HG03469 (cell line): ENCODE results near the gene BRD4.

Experiments
- ATAC-seq: cut with Tn5 transposase; IDR thresholded peaks from one replicate; pipeline ENCODE4 v1.9.1; 2021; ENCODE audit warnings: mild to moderate bottlenecking, moderate library complexity, moderate number of reproducible peaks; ENCODE audit not compliant: unreplicated experiment

Gene BRD4

DNA sequence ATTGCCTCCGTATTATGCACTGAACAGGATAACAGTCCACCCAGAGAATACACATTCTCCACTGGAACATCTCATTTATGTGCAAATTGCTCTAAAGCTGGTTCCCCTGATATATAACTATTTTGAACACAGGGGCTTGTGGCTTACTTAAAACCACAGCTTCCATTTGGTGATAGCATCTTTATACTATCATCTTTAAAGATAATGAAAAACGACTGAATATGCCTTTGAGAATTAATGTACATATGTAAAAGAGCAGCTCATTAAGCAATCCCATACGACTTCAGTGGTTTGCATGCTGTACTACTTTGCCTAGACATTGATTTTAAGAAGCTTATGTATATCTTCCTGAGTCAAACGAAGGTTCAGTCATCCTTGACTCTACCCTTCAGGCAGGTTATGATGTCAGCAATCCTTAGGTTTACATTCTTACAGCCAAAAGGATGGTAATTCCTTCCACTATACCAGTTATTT is 40.8 kb downstream of the BRD4 start:
- ATAC-seq: no peak

DNA sequence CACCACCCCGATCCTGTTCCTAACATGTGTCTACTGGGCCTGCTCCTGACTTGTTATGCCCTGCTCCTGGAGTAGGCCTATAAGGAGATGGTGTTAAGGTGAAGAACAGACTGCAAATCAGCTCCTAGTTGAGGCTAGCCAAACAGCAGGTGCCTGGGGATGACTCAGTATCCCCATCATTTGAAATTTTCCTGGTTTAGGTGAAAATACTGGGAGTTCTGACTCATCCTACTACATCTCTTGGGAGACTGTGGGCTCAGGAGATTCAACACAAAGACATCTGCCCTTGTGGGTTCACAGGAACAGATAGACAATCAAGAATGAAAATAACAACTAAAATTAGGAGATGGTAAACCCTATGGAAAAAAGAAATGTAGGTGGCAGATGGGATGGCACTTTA is 41.2 kb downstream of the BRD4 start:
- ATAC-seq: no peak

DNA sequence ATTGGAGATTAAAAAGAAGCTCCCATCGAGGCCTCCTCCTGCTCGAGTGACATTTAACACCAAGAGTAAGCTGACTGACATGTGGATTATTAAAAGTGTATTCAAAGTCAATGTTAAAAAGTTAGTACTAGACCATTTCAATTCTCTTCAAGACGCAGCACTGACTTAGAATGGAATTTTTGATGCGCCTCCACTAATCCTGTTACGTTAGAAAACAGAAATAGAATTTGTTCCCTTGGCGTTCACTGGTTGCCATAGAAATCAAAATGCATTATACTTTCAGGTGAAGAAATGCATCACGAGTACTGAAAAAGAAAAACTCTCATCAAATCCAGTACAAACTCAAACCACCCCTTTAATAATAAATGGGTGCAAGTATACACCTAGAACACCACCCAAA is 42.2 kb downstream of the BRD4 start:
- ATAC-seq: no peak

DNA sequence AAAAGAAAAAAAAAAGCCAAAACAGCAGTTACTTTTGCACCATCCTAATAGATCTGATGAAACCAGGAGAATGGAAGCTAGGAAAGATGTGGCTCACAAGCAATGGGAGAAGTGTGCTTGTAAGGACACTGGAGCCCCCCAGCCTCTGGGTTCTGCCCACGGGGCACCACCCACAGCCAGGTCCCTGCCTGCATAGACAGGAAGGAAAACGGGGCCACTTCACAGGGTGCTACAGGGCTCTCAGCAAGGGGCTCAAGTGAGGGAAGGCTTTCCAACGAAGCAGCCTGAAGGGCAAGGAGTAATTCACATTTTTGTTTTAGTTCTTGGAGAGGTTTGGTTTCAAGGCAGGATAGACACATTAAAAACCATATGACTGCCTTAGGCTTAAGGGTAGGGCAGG is 42.7 kb downstream of the BRD4 start:
- no peak for ATAC-seq

GRCh38 chr19:15288146-15288963 is 44.0 kb downstream of the BRD4 start:
- ATAC-seq: no peak

- no peak for ATAC-seq
Observed at GRCh38 chr19:15287496-15287895, 44.8 kb downstream of the BRD4 start.

DNA sequence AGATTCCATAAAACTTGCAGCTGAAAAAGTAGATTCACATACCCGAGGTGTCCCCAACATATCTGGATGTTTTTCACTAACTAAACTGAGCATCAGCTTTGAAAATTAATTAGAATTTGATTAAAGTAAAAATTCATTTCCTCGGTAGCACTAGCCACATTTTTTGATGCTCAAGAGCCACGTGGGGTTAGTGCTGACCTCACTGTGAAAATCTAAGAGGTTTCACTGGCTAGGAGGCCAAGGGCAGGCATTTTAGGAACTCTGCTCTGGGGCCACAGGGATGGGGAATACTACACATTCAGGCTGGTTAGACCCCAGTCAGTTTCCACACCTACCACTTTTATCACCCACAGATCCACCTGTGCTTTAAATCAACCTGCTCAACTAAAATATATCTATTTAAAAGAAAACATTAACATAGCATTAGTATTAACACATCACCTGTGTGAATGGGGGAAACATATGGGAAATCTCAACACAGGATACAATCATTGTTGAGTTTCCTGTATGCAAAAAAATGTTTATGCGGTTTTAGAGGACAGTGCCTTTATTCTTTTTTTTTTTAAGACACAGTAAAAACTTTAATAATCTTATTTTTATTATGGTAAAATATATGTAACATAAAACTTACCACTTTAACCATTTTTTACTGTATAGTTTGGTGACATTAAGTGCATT is 45.5 kb downstream of the BRD4 start:
- no peak for ATAC-seq

GRCh38 chr19:15285896-15286591 is 46.3 kb downstream of the BRD4 start:
- no peak for ATAC-seq

DNA sequence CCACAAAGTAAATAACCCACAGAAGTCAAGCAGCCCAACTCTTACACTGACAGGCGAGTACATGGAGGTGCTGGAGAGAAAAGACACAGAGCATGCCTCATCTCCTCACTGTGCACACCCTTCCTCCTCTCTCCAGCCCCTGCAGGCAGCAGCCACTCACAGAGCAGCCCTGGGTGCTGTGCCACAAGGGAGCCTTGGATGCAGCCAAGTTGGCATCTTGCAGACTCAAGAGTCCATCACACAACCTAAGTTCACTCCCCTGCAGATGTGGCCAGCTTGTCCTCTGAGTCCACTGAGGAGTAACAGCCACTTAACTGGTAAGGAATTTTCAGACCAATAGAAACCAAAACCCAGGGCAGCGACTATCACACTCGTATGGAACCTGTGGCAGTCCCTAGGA is 47.4 kb downstream of the BRD4 start:
- no peak for ATAC-seq

GRCh38 chr19:15284091-15284490 is 48.2 kb downstream of the BRD4 start:
- ATAC-seq: no peak

GRCh38 chr19:15283141-15283883 is 49.0 kb downstream of the BRD4 start:
- no peak for ATAC-seq

DNA sequence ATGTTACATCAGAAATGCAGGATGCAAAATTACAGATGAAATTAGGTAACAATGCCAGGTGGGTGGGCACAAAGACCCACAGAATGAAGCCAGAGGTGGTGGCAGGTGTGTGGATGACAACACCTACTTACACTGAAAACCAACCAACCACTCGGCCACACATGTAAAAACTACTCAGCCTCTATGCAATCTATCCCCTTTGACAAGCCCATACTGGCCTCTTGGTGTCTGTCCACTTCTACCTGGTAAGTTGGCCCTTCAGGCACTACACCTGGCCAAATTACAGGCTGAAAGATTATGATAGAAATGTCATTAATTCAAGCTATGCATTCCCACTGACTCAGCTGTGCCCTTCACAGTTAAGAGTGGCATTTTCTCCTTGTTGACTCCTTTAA is 50.0 kb downstream of the BRD4 start:
- ATAC-seq: no peak

DNA sequence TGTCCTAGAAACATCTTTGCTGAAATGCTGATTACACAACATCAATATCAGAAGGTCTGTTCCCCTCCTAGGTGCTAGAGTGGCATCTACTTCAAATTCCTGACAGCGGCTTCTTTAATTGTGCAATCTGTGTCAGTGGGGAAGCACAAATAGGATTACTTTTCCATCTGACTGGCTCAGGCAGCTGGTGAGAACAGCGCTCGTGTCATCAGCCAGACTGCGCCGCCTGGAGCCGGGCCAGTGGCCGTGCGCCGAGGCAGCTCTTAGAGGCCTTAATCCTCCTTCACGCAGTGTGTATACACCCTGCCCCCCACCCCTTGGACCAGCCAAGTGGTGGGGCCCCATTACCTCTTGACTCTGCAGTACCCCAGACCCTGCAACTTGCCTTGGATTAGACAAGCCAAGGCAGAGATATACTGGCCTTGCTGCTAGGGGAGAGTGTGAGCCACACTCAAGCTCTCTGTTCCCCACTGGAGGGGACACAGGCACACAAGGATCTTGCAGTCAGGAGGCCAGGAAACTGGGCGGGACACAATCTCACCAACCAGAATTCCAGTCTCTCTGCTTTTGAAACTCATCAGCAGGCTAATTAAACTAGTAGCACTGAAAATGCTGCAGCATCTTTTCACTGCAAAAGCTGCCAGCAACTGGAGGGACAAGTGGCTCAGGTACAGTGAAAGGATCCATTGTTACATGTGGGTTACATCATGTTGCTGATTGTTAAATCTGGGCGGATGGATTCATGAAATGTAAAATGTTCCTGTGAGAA is 51.2 kb downstream of the BRD4 start:
- no peak for ATAC-seq

- ATAC-seq: no peak
Observed at GRCh38 chr19:15280048-15280725, 52.2 kb downstream of the BRD4 start.

DNA sequence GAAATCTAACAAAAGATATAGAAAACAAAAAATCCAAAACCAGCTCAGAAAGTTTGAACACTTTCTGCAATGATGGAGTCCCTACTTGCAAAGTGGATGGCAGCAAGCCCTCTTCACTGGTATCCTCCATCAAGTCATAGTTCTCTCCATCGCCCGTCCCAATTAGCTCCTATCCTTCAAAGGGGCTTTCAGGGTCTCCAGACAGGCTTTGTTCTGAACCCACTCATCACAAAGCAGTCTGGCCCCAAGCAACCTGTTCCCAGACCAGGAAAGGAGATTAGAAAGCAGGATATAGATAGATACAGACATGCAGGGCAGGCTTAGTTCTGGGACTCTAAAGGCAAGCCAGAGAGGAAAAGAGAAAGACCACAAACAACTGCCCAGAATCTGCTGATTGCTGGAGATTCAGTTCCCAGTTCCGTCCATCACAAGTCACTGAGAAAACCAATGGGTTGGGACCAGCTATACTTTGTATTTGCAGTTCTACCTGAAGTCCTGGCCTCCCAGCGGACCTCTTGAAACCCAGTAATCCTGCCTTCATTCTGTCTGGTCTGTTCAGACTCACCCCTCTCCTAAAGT is 52.9 kb downstream of the BRD4 start:
- ATAC-seq: no peak

DNA sequence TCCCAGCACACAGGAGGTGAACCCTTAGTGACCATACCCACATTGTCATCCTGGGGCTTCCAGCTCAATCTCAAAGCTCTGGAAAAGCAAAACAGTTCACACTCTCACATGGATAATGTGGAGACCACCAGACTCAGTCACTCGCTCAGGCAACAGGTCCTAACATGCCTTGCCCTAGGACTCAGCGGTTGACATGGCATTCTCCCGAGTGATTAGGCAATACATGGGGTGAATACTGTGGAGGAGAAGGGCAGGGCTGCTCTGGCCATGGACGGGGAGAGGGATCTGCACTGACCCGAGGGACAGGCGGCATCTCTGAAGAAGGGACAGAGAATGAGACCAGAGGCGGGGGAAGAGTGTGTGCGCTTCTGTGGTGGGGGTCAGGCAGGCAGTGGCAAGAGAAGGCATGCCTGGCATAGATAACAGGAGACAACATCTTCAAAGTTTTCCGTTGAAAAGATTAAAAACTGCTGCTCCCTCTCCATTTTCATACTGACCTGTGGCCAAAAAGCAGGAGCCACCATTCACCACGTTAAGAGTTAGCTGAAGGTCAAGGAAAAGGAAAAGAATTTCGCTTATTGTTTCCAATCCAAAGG is 55.6 kb downstream of the BRD4 start:
- no peak for ATAC-seq

- ATAC-seq: no peak
Observed at GRCh38 chr19:15274477-15274876, 57.9 kb downstream of the BRD4 start.

- ATAC-seq: no peak
Observed at GRCh38 chr19:15269806-15270205, 62.5 kb downstream of the BRD4 start.

DNA sequence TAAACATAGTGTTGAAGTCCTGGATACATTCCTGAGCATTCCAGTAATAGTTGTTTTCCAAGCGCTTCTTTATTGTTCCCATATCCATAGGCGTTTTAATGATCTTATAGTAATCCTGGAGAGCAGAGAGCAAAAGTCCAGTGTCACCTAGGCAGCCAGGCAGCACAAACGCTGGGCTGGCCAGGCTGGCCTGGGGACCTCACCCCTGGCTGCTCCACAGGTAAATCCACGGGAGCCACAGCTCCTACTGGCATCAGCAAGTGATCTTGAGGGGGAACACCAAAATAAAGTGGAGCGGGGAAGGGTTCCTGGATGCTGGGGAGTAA is 63.4 kb downstream of the BRD4 start:
- ATAC-seq: no peak
